Measurements from ENCODE around the gene ALG12.

ALG12 gene

DNA sequence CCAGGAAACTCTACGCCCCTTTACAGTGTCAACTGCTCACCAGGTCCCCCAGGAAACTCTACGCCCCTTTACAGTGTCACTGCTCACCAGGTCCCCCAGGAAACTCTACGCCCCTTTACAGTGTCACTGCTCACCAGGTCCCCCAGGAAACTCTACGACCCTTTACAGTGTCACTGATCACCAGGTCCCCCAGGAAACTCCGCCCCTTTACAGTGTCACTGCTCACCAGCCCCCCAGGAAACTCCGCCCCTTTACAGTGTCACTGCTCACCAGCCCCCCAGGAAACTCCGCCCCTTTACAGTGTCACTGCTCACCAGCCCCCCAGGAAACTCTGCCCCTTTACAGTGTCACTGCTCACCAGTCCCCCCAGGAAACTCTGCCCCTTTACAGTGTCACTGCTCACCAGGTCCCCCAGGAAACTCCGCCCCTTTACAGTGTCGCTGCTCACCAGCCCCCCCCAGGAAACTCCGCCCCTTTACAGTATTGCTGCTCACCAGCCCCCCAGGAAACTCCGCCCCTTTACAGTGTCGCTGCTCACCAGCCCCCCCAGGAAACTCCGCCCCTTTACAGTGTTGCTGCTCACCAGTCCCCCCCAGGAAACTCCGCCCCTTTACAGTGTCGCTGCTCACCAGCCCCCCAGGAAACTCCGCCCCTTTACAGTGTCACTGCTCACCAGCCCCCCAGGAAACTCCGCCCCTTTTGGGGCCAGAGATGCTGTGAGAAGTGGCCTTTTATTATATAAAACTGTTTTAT is 27.0 kb upstream of the ALG12 start:
- peak; percentile 85 for DNase-seq

DNA sequence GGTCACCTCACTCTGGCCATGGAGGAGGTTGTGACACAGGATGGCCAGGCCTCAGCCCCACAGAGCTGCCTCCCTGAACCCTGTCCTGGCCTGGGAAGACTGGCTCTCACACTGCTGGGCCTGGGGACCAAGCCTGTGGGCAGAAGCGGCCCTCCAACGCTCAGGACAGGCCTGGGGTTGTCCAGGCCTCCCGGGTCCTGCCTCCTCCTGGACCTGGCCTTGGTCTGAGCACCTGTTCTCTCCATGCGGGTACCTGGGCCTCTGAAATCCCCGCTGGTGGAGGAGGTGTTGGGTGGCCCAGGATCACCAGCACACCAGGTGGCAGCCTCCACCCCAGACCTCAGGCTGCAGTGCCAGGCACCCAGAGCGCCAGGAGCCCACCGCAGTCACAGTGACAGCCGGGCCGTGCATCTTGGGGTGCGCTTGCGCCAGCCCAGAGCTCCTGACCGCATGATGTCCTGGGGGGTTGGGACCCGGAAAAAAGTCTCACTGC is 26.2 kb upstream of the ALG12 start:
- peak in 1 of 2 donors; percentile 11 for DNase-seq

DNA sequence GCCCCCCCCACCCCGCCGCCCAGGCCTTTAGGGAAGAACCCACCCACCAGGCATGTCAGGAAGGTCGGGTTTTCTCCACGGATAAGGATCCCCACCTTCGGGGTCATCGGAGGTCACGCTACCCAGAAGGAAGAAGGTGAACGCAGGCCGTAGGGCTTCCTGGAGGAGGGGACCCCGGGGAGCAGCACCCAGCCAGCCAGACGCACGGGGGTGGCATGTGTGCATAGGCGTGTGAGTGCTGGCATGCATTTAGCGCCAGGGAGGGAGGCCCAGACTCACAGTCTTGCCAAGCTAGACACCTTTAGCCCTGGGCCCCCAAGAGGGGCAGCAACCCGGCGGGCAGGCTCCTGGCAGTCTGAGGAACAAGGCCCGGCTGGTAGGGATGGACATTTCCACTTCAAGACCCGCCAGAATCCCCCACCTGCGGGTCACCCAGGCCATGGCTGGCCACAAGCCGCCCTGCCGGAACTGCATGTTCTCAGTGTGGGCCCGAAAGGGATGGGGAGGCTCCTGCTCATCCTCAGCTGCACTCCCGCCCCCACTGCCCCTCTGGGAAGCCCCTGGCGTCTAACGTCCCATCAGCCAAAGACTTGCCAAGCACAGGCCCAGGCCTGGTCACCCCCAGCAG is 25.6 kb upstream of the ALG12 start:
- DNase-seq = no peak

DNA sequence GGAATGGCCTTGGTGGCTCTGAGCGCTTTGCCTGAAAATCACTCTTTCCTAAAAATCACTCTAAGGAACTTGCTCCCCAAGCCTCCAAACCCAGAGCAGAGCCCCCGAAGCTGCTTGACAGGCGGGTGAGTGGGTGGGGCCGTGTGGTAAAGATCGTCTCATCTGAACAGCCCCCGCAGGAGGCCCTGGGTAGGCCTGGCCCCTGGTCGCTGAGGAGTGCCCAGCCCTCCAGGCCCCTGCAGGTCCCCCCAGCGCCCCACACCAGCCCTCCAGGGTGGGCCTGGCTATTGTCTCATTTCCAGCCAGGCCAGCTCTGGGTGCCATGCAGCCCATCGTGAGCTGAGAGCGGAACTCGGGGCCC is 25.1 kb upstream of the ALG12 start:
- no peak for DNase-seq

DNA sequence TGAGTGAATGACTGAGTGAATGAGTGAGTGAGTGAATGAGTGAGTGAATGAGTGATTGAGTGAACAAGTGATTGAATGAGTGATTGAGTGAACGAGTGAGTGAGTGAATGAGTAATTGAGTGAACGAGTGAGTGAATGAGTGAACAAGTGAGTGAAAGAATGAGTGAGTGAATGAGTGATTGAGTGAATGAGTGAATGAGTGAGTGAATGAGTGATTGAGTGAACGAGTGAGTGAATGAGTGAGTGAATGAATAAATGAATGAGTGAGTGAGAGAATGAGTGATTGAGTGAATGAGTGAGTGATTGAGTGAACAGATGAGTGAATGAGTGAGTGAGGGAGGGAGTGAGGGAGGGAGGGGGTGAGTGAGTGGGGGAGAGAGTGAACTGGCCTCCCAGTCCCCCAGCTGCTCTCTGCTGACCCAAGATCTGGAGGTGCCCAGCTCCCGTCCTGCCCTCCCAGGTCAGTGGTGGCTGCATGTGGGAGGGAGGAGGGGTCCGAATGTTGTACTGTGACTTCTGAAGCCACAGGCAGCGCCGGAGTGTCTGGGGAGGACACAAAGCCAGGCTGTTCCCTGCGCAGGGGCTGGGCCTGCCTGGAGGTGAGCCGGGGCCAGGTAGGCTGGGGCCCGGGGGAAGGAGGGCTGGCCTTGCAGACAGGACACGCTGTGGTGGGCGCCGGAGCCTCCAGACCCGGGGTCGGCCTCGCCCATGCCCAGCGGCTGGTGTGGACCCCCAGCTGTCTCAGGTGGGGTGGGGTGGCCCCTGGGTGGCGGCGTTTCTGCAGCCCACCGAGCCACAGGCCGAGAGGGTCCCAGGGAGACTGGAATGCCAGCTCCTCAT is 24.5 kb upstream of the ALG12 start:
- no peak for DNase-seq

DNA sequence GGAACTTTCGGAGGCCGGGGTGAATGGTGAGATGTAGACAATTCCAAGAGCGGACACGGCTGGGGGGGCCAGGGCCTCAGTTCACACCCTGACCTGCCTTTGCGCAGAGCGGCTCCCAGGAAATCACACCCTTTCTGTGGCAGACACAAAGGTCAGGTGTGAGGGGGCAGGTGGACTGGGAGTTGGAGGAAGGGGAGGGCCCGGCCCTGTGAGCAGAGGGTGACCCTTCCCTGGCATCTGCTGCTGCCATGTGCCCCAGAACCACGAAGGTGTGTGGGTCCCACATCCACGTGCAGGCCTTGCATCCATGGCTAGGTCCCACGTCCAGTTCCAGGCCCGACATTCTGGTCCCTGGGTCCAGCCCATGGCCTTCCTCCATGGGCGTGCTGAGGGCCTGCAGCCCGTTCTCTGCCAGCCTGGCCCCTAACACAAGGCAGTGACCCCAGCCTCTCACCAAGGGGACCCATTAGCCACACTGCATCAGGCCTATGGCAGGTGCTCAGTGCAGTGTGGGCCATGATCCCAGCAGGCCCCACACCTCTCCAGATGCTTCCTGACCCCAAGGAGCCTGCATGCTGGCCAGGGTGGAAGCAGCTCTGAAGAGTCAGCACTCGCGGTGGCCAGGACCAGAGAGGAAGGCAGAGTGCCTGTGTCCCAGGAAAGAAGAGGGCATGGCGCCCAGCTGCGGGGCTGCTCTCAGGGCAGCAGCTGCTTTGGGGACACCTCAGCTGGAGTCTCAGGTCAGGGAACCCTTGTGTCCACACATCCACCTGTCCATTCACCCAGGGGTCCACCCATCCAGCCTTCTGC is 23.5 kb upstream of the ALG12 start:
- no peak for DNase-seq

DNA sequence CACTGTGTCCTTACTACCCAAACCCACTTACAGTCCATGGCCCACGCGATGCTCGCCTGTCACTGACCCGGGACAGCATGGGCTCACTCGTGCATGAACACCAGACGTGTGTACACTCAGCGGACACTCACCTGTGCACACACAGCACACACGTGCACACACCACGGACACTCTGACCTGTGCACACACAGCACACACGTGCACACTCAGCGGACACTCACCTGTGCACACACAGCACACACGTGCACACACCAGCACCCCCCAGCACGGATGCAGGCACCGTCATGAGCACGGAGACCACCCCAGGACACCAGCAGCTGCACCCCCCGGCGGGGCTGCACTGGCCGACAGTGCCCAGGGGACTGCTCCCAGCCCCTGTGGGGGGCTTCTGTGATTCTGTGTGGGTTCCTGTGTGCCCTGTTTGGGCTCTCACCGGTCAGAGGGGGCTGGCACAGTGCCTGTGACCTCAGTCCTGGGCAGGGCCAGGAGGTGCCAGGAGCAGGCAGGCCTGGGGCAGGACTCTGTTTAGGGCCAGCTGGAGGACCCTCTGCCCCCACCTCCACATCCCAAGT is 20.4 kb upstream of the ALG12 start:
- no peak for DNase-seq

DNA sequence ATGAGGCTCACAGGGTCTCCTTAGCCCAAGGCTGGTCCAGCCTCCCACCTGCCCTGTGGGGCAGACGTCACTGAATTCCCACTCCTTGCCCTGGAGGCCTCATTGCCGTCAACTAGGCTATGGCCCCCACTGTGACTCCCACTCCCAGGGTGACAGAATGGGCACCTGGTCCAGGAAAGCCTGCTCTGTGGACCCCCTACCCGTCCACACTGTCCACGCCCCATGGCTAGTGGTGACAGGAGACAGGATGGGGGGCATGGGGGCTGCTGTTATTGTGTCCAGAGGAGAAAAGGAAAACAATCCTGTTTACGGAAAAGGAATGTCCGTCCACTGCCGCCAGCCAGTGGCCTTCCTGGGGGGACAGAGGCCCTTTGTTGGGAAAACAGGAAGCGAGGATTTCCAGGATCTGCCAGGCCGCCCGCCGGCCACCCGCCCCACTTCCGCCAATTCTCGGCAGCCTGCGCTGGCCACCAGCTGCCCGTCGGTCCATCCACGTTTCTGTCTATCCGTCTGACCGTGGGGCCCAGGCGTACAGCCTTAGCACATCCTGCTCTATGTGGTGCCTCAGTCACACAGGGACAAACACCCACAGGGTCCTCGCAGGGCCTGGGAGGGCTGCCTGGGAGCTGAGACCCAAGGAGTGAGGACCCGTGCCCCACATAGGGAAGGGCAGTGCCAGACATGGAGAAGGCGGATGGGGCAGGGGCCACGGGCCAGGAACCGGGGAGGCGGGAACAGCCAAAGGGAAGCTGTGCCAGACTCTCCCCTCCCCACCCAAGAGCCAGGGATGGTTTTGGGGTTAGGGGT is 19.7 kb upstream of the ALG12 start:
- DNase-seq = no peak

DNA sequence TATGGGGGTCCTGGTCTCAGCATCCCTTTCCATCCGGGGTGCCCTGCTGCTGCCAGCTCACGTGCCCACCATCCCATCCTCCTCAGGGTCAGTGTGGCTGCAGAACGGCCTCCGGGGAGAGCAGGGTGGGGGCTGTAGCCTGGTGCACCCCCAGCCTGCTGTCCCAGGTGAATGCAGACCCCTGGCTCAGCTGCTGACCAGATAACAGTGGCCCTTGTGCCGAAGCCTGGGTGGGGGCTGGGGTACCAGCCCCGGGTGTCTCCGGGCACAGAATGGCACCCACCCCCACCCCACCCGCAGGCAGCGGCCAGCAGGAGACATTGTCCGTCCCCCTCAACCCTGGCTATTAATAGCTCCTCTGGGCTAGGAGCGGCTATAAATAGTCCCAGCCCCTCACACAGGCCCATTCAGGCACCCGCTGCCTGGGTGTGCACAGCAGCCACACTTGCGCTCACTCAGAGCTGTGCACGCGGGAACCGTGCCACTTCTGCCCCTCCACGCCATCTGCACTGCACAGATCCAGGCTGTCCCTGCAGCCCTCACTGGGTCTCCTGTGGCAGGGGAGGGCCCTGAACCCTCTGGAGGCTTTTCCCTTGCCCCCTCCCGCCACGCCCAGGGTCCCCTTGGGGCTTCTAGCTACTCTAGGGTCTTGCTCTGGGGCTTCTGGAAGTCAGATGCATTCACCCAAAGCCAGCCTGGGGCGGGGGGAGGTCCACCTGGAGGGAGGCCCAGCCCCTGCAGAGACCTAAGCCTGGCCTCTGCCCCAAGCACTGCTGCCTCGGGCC is 18.9 kb upstream of the ALG12 start:
- no peak for DNase-seq

DNA sequence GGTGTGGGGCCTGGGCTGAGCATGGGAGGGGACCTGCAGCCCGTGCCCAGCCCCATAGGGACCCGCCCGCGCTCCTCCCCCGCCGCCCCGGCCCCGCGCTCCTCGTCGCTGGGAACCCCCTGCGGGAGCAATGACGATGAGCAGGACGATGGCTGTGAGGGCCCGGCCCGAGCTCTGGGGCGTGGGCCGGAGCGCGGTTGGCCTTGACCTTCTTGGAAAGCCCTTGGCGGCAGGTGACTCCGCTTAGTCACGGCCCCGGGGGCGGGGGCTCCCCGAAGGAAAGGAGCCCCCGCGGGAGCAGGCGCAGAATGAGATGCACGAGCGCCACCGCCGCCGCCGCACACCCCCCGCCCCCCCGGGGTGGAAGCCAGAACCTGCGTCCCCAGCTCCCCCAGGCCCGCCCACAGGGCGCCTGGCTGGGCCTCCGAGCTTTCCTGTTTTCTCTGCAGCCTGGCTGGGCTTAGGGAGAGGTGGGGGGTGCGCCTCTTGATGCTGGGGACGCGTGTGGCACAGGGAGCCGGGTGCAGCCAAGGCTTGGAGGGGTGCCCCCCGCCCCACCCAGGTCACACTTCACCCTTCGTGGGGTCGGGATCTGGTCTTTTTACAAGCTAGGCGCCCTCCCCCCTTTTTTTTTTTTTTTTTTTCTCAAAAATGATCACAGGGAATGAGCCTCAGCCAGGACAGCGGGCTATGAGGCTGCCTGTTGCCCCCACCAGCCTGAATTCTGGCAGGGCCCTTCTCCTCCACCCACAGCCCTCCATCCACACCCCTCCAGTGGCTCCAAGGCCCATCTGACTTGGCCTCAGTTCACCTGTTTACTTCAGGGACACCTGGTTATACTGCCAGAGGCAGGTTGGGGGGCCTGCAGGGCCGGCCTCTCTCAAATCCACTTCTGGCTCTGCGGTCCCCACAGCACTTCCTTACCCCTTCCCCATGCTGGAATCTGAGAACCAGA is 18.1 kb upstream of the ALG12 start:
- peak; percentile 94 to 96 for DNase-seq

DNA sequence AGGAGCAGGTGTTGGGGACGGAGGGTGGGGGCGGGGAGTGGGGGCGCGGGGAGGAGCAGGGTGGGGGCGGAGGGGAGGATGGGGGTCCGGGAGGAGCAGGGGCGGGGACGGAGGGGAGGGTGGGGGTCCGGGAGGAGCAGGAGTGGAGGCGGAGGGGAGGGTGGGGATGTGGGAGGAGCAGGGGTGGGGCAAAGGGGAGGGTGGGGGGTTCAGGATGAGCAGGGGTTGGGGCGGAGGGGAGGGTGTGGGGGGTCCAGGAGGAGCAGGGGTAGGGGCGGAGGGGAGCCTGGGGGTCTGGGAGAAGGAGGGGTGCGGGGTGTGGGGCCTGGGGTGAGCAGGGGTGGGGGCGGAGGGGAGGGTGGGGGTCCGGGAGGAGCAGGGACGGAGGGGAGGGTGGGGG is 17.3 kb upstream of the ALG12 start:
- DNase-seq = no peak

DNA sequence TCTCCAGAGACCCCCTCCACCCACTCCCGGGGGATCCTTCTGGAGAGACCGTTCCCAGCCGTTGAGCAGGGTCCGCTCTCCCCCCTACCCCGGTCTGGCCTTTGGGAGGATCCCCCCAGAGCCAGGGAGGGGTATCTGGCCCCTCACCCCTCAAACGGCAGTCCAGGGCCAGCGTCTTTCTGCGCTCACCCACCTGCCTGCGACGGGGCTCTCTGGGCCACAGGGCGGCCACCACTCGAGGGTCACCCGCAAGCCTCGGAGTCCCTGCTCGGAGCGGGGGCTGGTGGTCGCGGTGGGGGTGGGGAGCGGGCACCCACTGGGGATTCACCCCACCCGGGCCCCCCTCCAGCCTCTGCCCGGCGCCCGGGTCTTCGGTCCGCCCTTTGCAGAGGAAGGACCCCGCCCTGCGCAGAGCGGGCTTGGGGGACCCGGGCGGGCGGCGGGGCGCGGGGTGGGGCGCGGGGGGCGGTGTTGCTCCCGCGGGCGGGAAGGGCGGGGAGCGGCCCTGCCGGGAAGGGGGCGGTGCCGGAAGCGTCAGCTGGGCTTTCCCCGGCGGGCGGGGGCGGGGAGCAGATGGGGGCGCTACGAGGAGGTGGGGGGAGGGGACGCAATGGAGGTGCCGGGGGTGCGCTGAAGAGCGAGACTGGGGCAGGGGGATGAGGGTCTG is 16.8 kb upstream of the ALG12 start:
- peak; percentile 90 to 91 for DNase-seq

DNA sequence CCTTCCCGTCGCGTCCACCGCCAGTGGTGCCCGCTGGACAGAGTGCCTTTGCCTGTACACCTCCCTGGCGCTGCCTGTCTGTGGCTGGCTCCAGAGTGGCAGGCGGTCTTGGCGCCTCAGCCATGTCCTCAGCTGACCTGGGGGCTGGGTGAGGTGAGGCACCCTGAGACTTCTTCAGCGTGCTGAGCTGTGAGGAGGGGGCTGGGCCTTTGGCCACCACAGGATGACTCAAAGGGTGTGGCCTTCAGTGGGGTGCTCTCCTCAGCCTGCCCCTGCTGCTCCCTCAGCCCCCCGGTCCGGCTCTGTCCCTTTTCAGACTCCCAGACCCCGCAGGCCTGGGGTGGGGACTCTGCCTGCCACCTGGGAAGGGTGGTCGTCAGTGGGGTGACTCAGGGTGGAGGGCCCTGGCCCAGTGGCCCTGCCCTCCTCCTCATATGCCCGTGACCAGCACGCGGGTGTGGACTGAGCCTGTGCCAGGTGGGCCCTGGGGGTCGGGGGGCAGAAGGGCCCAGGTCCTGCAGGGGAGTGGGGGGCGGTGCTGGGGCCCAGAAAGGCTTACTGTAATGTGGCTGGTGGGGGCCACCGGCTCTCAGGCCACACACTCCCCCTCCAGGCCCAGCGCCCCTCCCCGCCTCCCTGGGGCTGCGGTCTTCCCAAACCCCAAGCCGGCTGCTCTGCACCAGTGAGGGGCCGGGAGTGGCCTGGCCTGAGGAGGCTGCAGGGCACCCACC is 16.1 kb upstream of the ALG12 start:
- peak; percentile 57 to 79 for DNase-seq

DNA sequence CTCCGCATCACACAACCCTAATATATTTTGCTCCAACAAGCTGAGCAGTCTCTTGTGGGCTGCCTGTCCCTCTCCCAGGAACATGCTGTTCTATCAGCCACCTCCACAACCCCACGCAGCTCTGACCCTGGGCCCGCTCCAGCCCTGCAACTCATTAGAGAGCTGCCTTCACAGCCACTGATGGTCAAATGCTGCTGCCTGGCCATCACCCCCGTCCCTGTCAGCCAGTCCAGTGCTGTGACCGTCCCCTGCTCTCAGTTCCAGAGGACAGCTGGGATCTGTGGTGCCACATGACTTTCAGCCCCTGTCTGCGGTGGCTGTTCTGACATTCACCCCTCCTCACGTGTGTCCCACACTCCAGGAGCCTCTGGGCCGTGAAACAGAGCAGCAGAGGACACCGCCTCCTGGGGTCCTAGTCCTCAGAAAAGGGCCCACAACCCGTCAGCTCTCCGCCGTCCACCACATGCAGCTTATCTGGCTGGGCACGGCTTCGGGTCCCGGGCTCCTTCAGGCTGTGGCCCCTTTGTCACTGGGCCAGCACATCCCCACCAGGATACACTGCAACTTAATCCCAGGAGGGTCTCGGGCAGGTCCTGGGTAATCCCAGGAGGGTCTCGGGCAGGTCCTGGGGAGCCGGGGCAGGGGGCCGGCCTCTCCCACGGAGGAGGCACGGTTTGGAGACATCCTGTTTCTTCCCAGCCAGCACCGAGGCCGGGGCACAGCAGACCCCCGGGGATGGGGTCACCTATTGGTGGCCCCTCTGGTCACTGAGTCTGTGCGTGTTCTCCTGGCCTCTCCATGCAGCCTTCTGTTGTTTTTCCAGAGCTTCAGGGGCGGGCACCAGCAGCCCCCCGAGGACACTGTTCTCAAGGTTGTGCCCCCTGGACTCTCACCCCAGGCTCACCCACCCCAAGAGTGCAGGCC is 15.3 kb upstream of the ALG12 start:
- DNase-seq = no peak

DNA sequence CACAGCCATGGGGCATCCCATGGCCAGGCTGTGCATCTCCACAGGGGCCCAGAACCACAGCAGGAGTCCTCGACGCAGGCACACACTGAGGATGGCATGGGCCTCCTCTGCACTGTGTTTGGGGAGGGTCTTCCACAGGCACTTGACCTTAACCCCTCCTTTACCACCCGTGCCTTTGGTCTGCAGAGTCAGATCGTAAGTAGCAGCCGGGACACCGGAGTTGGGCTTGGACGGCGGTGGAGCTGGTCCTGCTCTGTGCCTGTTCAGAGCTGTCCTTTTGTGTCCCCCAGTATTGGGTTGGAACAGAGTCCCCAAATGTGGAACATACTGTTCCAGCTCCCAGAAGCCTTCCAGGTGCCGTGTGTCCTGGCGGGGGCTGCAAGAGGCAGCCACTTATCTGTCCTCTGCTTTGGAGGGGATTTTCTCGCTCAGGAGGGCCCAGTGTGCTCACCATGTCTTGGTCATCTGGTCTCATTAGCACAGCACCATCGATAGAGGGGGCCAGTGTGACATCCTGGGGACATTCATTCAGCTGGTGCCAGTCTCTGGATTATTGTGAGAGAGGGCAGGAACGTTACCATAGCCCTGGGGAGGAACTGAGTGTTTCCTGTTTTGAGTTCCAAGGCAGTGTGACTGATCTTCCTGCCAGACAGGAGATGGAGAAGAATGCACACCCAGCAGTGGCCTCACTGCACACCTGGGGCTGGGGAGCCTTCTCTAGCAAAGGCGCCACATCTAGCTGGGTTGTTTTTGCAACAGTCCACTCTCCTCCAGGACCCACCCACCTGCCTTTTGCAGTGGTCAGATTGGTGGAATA is 12.6 kb upstream of the ALG12 start:
- peak; percentile 63 to 80 for DNase-seq

DNA sequence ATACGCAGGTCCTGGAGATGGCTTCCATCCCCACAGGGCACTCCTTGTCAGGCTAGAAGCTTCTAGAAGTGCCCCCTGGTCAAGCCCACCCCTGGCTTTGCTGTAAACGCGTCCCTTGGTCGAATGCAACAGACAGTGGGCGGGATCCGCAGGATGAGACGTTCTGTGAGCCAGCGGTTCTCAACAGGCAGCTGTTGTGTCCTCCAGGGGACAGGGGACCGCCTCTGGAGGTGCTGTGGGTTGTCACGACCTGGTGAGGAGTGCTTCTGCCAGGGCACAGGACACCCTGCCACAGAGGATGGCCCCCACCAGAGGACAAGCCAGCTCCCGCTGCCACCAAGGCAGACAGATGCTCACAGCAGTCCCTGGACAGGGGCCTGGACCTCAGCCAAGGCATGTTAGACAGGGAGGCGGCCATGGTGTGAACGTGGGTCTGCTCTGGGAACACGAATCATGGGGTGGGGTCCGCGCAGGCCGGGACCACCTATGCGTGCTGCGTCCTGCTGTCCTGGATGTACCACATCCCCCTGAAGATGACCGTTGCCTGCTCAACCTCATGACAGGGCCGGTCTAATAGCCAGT is 11.8 kb upstream of the ALG12 start:
- no peak for DNase-seq
